SK-N-SH treated with all-trans-retinoic acid at 6 μM for 48 hours (cell line): ENCODE results near the gene EXOC4.
"Not testable (repeated sequence)": the region's sequence is repeated elsewhere in the genome, so short reads cannot be mapped to it uniquely, and the experiment has no call there.

Source experiments
- ATAC-seq: fragments of 200-7000 bp; cut with Tn5 transposase; 3 replicates; pipeline ENCODE4 v1.9.1; 2020; ENCODE audit warnings: mild to moderate bottlenecking, moderate library complexity
- ARNTL ChIP-seq: fragments of 450-650 bp; formaldehyde crosslinking; IDR thresholded peaks from 2 replicates; pipeline ENCODE4 v1.5.0; 2020; ENCODE audit warnings: low read depth, mild to moderate bottlenecking, moderate library complexity, borderline replicate concordance
- BACH2 ChIP-seq: fragments of 250-450 bp; sonication (Bioruptor Pico); IDR thresholded peaks from 2 replicates; pipeline ENCODE4 v1.9.0; 2021; ENCODE audit warnings: mild to moderate bottlenecking, borderline replicate concordance
- CREB5 ChIP-seq: fragments of 250-450 bp; sonication (Bioruptor Pico); IDR thresholded peaks from 2 replicates; pipeline ENCODE4 v1.5.1; 2020; ENCODE audit warnings: low read depth, mild to moderate bottlenecking, moderate library complexity
- CSDC2 ChIP-seq: fragments of 250-450 bp; sonication (Bioruptor Pico); IDR thresholded peaks from 2 replicates; pipeline ENCODE4 v1.5.0; 2020; ENCODE audit warnings: mild to moderate bottlenecking, moderate library complexity
- ESRRG ChIP-seq: fragments of 250-450 bp; sonication (Bioruptor Pico); IDR thresholded peaks from 2 replicates; pipeline ENCODE4 v1.6.1; 2021; ENCODE audit warnings: mild to moderate bottlenecking
- ISL1 ChIP-seq: fragments of 250-450 bp; sonication (Bioruptor Pico); IDR thresholded peaks from 2 replicates; pipeline ENCODE4 v2.1.2; 2022; ENCODE audit warnings: mild to moderate bottlenecking, moderate library complexity
- OSR1 ChIP-seq: fragments of 250-450 bp; sonication (Bioruptor Pico); IDR thresholded peaks from 2 replicates; pipeline ENCODE4 v1.8.0; 2022; ENCODE audit warnings: moderate library complexity, mild to moderate bottlenecking, inconsistent platforms
- PPARA ChIP-seq: fragments of 250-450 bp; sonication (Bioruptor Pico); IDR thresholded peaks from 2 replicates; pipeline ENCODE4 v1.5.0; 2020; ENCODE audit warnings: mild to moderate bottlenecking, borderline replicate concordance
- RARB ChIP-seq: fragments of 250-450 bp; sonication (Bioruptor Pico); IDR thresholded peaks from 2 replicates; pipeline ENCODE4 v1.8.0; 2021; ENCODE audit warnings: mild to moderate bottlenecking, moderate library complexity
- TCF4 ChIP-seq: fragments of 250-450 bp; sonication (Bioruptor Pico); IDR thresholded peaks from 2 replicates; pipeline ENCODE4 v1.8.0; 2021; ENCODE audit warnings: mild to moderate bottlenecking, moderate library complexity, borderline replicate concordance
- TOX ChIP-seq: fragments of 250-450 bp; sonication (Bioruptor Pico); IDR thresholded peaks from 2 replicates; pipeline ENCODE4 v1.8.0; 2021; ENCODE audit warnings: mild to moderate bottlenecking, moderate library complexity, borderline replicate concordance
- ZC3H10 ChIP-seq: fragments of 250-450 bp; sonication (Bioruptor Pico); IDR thresholded peaks from 2 replicates; pipeline ENCODE4 v1.5.1; 2021; ENCODE audit warnings: mild to moderate bottlenecking, moderate library complexity
- ZFP3 ChIP-seq: fragments of 250-450 bp; sonication (Bioruptor Pico); IDR thresholded peaks from 2 replicates; pipeline ENCODE4 v1.5.0; 2020; ENCODE audit warnings: mild to moderate bottlenecking, moderate library complexity
- ZFP30 ChIP-seq: fragments of 450-650 bp; formaldehyde crosslinking; IDR thresholded peaks from 2 replicates; pipeline ENCODE4 v1.5.0; 2022; ENCODE audit warnings: mild to moderate bottlenecking, moderate library complexity
- ZNF565 ChIP-seq: fragments of 450-650 bp; formaldehyde crosslinking; conservative IDR thresholded peaks from 2 replicates; pipeline ENCODE4 v1.5.0; 2020; ENCODE audit warnings: low read depth, mild to moderate bottlenecking, moderate library complexity
- ZNF70 ChIP-seq: fragments of 450-650 bp; formaldehyde crosslinking; IDR thresholded peaks from 2 replicates; pipeline ENCODE4 v1.5.0; 2020; ENCODE audit warnings: mild to moderate bottlenecking, moderate library complexity
- ZNF8 ChIP-seq: fragments of 450-650 bp; formaldehyde crosslinking; IDR thresholded peaks from 2 replicates; pipeline ENCODE4 v1.5.0; 2020; ENCODE audit warnings: mild to moderate bottlenecking, moderate library complexity
- TF ChIP-seq, protein P1 (sequence below): fragments of 250-450 bp; sonication (Bioruptor Pico); IDR thresholded peaks from 2 replicates; pipeline ENCODE4 v1.5.1; 2021; ENCODE audit warnings: mild to moderate bottlenecking, moderate library complexity
- TF ChIP-seq, protein P2 (sequence below): fragments of 250-450 bp; sonication (Bioruptor Pico); IDR thresholded peaks from 2 replicates; pipeline ENCODE4 v1.8.0; 2021; ENCODE audit warnings: low read depth, mild to moderate bottlenecking, moderate library complexity, borderline replicate concordance
- TF ChIP-seq, protein P3 (sequence below): fragments of 250-450 bp; sonication (Bioruptor Pico); IDR thresholded peaks from 2 replicates; pipeline ENCODE4 v1.8.0; 2020; ENCODE audit warnings: mild to moderate bottlenecking, moderate library complexity, borderline replicate concordance

The EXOC4 gene

DNA sequence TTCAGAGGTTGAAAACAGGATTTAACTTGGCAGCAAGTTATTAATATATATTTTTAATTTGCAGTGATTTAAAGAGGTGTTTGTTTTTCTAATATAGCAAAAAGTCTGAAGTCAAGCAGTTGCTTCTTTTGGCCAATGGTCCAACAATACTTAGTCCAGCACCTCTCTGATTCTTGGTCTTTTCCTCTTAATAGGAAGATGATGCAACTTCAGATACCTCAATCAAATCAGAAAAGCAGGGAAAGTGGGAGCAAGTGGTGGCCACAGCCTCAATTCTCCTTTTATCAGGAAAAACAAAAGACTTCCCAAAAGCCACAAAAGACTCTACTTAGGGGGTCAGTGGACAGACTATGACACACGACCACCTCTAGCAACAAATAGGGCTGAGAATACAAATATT is 740.7 kb downstream of the EXOC4 start:
- ATAC-seq: no peak
- TF ChIP-seq ISL1 (CRISPR knock-in tag): no peak
- no peak for TF ChIP-seq ZFP30 (CRISPR knock-in tag)
- TF ChIP-seq CREB5 (CRISPR knock-in tag): no peak
- no peak for TF ChIP-seq CSDC2 (CRISPR knock-in tag)
- TF ChIP-seq, protein P1, sequence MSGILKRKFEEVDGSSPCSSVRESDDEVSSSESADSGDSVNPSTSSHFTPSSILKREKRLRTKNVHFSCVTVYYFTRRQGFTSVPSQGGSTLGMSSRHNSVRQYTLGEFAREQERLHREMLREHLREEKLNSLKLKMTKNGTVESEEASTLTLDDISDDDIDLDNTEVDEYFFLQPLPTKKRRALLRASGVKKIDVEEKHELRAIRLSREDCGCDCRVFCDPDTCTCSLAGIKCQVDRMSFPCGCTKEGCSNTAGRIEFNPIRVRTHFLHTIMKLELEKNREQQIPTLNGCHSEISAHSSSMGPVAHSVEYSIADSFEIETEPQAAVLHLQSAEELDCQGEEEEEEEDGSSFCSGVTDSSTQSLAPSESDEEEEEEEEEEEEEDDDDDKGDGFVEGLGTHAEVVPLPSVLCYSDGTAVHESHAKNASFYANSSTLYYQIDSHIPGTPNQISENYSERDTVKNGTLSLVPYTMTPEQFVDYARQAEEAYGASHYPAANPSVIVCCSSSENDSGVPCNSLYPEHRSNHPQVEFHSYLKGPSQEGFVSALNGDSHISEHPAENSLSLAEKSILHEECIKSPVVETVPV: no peak
- no peak for TF ChIP-seq ARNTL
- no peak for TF ChIP-seq TCF4
- TF ChIP-seq ZNF70 (CRISPR knock-in tag): no peak
- no peak for TF ChIP-seq ZC3H10 (CRISPR knock-in tag)
- TF ChIP-seq ZNF565 (CRISPR knock-in tag): no peak
- TF ChIP-seq RARB (CRISPR knock-in tag): no peak
- TF ChIP-seq TOX (CRISPR knock-in tag): no peak
- no peak for TF ChIP-seq PPARA (CRISPR knock-in tag)

DNA sequence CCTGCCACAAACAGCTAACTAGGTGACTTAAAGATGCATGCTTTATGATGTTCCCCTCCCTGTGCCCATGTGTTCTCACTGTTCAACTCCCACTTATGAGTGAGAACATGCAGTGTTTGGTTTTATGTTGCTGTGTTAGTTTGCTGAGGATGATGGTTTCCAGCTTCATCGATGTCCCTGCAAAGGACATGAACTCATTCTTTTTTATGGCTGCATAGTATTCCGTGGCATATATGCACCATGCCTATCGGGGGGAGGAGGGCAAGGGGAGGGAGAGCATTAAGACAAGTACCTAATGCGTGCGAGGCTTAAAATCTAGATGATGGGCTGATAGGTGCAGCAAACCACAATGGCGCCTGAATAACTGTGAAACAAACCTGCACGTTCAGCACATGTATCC is 741.2 kb downstream of the EXOC4 start:
- ATAC-seq: not testable (repeated sequence)

DNA sequence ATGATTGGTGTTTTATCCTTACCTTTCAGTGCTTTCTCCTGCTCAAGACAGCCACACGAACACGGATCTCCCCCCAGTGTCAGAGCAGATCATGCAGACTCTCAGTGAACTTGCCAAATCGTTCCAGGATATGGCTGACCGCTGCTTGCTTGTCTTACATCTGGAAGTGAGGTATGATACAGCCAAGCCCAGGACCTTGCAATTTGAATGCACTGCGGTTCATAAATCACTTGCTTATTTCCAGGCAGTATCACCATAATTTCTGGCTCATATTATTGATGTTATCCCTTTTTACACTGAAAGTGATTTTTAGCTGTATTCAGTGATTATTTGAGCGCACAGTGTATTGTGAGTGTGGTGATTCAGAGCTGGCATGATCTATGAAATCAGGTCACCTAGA is 744.6 kb downstream of the EXOC4 start:
- TF ChIP-seq, protein P2, sequence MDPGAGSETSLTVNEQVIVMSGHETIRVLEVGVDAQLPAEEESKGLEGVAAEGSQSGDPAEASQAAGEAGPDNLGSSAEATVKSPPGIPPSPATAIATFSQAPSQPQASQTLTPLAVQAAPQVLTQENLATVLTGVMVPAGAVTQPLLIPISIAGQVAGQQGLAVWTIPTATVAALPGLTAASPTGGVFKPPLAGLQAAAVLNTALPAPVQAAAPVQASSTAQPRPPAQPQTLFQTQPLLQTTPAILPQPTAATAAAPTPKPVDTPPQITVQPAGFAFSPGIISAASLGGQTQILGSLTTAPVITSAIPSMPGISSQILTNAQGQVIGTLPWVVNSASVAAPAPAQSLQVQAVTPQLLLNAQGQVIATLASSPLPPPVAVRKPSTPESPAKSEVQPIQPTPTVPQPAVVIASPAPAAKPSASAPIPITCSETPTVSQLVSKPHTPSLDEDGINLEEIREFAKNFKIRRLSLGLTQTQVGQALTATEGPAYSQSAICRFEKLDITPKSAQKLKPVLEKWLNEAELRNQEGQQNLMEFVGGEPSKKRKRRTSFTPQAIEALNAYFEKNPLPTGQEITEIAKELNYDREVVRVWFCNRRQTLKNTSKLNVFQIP (CRISPR knock-in tag): no peak
- TF ChIP-seq ZNF70 (CRISPR knock-in tag): no peak
- TF ChIP-seq PPARA (CRISPR knock-in tag): no peak
- no peak for TF ChIP-seq ZC3H10 (CRISPR knock-in tag)
- TF ChIP-seq CREB5 (CRISPR knock-in tag): no peak
- no peak for TF ChIP-seq RARB (CRISPR knock-in tag)
- no peak for TF ChIP-seq OSR1 (CRISPR knock-in tag)
- TF ChIP-seq TOX (CRISPR knock-in tag): no peak
- TF ChIP-seq, protein P3, sequence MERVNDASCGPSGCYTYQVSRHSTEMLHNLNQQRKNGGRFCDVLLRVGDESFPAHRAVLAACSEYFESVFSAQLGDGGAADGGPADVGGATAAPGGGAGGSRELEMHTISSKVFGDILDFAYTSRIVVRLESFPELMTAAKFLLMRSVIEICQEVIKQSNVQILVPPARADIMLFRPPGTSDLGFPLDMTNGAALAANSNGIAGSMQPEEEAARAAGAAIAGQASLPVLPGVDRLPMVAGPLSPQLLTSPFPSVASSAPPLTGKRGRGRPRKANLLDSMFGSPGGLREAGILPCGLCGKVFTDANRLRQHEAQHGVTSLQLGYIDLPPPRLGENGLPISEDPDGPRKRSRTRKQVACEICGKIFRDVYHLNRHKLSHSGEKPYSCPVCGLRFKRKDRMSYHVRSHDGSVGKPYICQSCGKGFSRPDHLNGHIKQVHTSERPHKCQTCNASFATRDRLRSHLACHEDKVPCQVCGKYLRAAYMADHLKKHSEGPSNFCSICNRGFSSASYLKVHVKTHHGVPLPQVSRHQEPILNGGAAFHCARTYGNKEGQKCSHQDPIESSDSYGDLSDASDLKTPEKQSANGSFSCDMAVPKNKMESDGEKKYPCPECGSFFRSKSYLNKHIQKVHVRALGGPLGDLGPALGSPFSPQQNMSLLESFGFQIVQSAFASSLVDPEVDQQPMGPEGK (CRISPR knock-in tag): no peak
- TF ChIP-seq ZNF8: no peak
- no peak for TF ChIP-seq ZNF565 (CRISPR knock-in tag)
- TF ChIP-seq, protein P1: no peak
- TF ChIP-seq ESRRG (CRISPR knock-in tag): no peak
- TF ChIP-seq TCF4: no peak
- no peak for TF ChIP-seq ISL1 (CRISPR knock-in tag)
- TF ChIP-seq BACH2 (CRISPR knock-in tag): no peak
- TF ChIP-seq ARNTL: no peak
- no peak for TF ChIP-seq CSDC2 (CRISPR knock-in tag)
- no peak for TF ChIP-seq ZFP3 (CRISPR knock-in tag)
- no peak for TF ChIP-seq ZFP30 (CRISPR knock-in tag)
- ATAC-seq: no peak
